HTR-8/SVneo (cell line): Measurements from ENCODE around the gene TRIM32.
"Not testable (repeated sequence)": the region's sequence is repeated elsewhere in the genome, so short reads cannot be mapped to it uniquely, and the experiment has no call there.

Experiments
- DNase-seq: peaks from one replicate; pipeline ENCODE4 v3.0.0; 2011; ENCODE audit warnings: low spot score, mixed read lengths; ENCODE audit not compliant: insufficient read length
- FAIRE-seq: peaks from 2 replicates; lab custom pipeline; 2011; peaks lifted over from hg19 to GRCh38; lab: Jason Lieb, UNC

TRIM32 gene

DNA sequence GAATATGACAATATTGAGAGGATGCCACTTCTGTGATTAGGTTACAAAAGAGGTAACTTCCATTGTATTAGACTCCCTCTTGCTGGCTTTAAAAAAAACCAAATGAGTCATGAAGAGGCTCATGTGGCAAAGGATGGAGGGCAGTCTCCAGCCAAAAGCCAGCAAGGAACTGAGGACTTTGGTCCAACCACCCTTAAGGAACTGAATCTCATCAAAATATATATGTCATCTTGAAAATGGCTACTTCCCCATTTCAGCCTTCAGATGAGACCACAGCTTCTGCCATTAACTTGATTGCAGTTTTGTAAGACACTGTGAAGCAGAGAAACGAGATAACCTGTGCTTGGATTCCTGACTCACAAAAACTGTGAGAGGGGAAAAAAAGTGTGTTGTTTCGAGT is 15.5 kb upstream of the TRIM32 start:
- FAIRE-seq, result no peak
- no peak for DNase-seq

DNA sequence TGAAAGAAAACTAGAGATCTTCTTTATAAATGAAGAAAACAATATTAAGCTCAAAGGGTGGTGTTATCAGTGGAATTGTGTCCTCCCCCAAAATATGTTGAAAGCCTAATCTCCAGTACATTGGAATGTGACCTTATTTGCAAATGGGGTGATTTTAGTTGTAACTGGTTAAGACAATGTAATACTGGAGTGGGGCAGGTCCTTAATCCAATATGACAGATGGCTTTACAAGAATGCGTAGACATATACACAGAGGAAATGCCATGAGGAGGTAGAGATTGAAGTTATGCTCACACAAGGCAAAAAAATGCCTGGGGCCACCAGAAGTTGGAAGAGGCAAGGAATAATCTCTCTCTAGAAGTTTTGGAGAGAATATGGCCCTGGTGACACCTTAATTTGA is 13.7 kb upstream of the TRIM32 start:
- DNase-seq (no peak), FAIRE-seq (no peak)

DNA sequence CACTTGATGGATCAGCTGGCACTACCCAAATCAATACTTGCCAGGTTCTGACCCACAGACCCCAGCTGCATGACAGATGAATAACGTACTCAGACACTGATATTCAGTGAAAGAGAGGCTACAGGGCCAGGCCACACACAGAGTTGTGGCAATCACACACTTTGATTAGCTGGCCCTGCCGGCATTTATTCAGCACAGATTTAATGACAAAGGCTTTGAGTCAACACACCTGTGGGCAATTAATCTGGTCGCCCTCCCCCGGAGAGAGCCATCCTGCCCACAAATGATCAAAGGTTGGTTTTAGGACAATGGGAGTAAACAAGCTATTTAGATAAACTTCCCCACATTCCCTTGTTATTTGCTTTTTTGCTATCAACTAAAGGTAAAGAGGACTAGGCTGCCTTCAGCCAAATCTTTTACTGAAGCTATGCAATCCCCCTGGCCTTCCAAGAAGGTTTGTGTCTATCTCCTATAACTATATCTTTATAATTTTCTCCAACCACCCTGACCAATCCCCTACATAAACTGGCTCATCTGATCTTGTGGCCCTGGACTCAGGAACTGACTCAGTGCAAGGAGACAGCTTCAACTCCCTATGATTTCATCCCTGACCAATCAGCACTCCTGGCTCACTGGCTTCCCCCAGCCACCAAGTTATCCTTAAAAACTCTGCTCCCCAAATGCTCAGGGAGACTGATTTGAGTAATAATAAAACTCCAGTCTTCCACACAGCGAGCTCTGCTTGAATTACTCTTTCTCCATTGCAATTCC is 12.7 kb upstream of the TRIM32 start:
- no peak for FAIRE-seq
- no peak for DNase-seq

DNA sequence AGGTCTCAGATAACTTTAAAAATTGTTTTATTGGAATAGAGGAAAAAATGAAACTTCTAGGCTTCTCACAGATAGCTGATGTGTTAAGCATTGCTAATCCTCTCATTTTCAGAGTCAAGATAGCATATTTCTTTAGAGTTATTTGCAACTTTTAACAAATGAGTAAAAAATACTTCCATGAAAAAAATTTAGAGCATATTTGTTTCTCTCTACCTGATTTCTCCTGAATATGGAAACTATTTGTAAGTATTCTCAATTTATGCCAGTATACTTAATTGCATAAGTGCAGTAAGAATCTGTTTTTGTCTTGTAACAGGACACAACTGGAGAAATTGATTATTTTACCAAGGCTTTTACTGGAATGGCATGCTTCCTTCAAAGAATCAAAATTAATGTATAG is 3.6 kb upstream of the TRIM32 start:
- FAIRE-seq, result no peak

DNA sequence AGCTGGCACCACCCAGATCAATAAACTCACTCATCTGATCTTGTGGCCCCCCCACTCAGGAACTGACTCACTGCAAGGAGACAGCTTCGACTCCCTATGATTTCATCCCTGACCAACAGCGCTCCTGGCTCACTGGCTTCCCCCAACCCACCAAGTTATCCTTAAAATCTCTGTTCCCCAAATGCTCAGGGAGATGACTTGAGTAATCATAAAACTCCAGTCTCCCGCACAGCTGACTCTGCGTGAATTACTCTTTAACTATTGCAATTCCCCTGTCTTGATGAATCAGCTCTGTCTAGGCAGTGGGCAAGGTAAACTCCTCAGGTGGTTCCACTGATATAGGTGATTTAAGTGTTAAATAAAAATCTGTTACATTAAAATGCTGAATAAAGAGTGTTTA is 1.9 kb upstream of the TRIM32 start:
- FAIRE-seq (no peak), DNase-seq (no peak)

More for the DNA sequence above, 3.6 kb upstream of the TRIM32 start:
- no peak for DNase-seq

DNA sequence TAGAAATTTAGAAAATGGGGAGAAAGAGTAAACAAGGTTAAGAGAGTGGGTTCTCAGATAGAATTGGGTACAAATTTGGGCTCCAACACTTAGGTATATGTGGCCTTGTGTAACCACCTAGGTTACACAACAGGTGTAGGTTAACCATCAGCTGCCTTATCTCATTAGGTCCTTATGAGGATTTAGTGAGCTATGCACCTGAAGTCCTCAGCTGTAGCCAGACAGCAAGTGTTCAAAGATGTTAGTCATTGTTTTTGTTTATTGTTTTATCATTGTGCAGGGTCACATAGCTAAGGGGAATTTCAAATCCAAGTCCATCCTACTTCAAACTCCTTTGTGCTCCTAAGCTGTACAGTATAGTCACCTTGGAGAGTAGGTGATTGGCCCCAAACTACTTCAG is 970 bp upstream of the TRIM32 start:
- FAIRE-seq, result no peak
- no peak for DNase-seq

DNA sequence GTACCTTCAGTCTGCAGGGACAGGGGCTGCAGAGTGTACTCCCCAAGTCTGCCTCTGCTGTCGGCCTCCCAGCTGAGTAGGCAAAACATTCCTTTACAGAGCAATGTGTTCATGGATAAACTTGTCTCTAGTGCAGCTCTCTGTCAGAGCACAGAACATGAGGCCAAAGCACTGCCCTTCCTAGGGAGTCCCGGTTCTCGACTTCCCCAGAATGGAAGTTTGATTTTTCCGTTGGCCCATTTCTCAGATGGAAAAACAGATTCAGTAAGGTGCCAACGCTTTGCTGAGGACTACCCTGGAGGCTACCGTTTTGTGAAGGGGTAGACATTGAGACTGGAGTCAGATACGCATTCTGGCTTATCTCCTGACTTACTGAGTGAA is 422 bp upstream of the TRIM32 start:
- FAIRE-seq, result no peak
- no peak for DNase-seq

DNA sequence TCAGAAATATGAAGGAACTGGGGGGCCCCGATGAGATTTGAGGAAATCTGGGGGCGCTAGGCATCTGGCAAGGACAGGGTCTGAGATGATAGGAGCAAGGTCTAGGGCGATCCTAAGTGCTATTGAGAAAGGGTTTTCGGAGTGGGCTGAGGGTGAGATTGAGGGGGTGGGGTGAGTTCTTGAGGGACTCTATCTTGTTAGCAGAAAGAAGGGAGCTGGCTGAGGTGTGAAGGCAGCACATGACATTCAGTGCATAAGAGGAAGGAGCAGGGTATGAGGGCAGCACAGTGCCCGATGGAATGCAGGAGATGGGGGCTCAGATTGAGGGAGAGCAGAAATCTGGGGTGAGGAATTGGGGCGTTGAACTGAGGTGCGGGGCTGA is 640 bp downstream of the TRIM32 start:
- FAIRE-seq (no peak), DNase-seq (no peak)

DNA sequence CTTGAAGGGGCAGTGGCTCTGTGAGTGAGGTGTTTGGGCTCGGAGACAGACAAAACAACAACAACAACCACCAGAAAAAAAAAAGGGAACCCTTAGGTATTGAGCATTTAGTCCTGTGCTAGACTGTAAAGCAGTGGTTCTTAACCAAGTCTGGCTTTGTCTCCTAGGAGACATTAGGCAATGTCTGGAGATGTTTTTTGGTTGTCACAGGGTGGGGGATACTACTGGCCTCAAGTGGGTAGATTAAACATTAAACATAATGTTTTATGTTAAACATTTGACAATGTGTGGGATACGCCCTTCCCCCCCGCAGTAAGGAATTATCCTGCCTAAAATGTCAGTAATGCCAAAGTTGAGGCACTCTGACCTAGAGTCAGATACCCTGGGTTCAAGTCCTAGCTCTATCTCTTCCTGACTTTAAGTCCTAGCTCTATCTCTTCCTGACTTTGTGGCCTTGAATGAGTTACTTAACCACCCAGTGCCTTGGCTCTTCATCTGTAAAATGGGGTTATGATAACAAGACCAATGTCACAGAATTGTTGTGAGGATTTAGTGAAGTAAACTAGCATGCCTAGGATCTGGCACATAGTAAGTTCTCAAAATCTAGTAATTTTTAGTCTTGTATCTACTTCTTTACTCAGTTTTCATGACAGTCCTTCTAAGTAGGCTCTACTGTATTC is 1.8 kb downstream of the TRIM32 start:
- DNase-seq (no peak), FAIRE-seq (no peak)

DNA sequence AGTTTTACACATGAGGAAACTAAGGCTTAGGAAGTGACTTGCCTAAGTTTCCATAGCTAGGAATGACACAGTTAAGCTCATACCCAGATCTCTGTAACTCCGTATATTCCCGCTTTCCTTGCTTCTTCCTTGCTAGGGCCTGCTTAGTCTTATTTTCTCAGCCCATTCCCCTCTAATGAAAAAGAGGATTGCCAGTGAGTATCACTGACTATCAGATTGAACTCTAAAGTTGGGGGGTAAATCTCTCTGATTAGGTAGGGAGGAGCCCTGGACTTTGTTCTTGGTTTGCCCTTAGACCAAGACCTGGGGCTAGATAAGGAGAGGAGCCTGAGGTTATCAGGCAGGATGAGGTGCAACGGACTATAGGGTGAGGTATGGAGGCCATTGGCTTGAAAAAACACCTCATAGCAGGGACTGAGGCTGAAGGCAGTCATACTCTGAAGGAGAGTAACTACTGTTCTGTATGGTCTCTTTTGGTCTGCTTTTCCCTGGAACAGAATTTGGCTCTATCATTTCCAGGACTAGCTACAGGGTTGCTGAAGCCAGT is 2.5 kb downstream of the TRIM32 start:
- DNase-seq, result no peak
- no peak for FAIRE-seq

DNA sequence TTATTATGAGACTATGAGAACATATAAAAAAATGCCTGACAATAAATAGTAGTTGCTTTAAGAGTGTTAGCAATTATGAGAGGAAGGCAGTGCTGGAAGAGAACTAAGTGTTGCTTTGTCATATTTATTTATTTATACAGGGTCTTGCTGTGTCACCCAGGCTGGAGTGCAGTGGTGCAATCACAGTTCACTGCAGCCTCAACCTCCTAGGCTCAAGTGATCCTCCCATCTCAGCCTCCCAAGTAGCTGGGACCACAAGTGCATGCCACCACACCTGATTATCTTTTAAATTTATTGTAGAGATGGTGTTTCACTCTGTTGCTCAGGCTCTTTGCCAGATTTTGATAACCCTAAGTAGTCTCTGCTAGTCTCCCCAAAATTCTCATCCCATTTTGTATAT is 3.7 kb downstream of the TRIM32 start:
- DNase-seq, FAIRE-seq: not testable (repeated sequence)

DNA sequence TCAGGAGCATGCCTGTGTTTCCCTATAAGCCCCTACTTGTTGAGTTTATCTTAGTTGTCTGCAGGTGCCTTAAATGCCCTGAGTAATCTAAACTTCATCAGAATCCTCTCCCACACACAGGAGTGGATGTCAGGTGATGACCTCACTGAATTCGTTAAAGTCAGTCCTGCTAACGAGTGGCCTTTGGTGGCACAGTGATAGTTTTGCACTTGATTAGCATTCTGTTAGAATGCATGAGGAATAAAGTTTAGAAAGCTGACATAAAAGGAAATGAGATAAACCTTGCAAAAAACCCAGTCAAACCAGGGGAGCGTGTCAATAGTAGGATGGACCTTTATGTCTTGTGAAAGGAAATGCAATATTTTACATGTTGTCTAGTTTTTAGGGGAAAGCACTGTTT is 4.5 kb downstream of the TRIM32 start:
- no peak for DNase-seq
- no peak for FAIRE-seq

DNA sequence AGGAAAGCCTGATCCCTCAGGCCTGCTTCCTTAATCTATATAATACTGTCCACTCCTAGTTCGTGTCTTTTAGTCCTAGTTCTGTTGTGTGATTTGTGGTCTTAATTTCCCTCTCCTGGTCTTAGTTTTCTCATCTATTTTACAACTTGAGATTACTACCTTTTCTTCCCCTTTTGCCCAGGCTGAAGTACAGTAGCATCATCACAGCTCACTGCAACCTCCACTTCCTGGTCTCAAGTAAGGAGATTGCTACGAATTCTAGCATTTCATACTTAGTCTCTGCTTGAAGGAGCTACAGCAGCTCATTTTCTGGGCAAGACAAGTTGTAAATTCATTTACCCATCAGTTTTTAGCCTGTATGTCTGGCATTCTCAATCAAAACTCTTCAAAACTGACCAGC is 5.5 kb downstream of the TRIM32 start:
- no peak for DNase-seq

DNA sequence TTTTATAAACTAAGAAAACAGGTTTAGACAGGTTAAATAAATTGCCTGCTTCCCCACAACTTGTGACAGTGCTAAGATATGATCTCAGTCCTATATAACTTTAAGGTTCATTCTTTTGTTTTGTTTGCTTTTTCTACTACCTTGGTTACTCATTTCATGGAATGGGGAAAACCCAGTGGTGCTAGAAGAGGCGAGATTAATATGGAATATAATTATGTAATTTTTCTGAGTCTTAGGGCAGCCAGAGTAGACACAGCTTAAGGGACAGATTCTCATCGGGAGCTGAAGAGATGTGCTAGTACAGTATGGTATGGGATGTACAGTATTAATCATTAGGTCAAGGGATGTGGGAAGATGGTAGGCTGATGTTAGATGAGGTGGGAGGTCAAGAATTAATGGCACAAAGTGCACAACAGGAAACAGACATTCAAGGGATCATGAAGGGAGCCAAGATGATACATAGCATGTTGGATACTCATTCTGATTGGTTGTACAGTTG is 6.2 kb downstream of the TRIM32 start:
- FAIRE-seq (no peak), DNase-seq (no peak)

More for the DNA sequence above, 5.5 kb downstream of the TRIM32 start:
- no peak for FAIRE-seq

DNA sequence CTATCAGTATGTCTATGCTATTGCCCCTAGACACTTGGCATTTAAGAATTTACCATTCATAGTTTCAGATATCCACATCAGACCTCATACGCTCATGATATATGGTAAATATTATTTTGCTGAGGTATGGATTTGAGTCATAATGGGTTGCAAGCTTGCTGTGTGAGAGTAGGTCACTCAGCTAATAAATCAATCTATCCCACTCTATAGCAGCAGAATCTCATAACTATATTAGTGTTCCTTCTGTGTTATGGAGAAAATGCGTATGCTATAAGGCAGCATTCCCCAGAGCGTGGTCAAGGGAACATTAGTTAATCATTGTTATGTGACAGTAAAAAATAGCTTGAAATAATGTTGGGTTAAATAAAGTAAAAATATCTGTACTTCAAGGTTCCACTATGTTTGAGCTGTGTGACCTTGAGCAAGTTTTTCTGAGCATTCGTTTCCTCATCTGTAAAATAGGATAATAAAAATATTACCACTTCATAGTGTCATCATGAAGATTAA is 7.7 kb downstream of the TRIM32 start:
- no peak for FAIRE-seq
- DNase-seq, result no peak

DNA sequence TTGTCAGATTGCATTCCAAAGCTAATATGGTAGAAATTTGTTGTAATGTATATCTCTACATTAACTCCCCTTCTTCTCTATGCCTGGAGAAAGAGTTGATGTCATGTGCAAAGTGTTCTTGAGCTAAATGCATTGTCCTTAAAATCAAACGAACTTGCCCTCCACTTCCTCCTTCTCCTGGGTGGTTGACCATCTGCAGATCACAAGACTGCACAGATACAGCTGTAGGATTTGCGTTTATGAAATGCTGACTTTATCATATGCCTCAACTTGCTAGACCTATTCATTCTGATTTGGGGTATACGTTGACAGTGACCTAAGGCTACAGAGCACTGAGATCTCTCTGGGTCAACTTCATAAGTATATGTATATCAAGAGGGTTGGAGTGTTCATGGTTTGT is 8.3 kb downstream of the TRIM32 start:
- no peak for FAIRE-seq
- no peak for DNase-seq

DNA sequence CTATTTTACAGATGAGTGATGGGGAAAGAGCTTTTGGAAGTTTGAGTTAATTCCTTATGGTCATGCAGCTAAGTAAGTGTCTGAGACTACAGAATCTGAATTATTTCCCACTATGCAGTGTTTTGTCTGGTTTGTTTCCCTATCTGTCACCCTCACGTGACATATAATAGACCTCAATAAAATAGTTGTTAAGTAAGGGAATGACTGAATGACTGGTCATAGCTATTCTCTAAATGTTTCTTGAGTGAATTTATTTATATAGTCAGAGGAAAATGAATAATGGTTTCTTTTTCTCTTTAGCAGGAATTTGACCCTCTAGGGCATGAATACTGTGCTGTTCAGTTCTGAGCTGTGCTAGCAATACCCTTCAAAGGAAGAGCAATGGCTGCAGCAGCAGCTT is 10.3 kb downstream of the TRIM32 start:
- FAIRE-seq (no peak), DNase-seq (no peak)

DNA sequence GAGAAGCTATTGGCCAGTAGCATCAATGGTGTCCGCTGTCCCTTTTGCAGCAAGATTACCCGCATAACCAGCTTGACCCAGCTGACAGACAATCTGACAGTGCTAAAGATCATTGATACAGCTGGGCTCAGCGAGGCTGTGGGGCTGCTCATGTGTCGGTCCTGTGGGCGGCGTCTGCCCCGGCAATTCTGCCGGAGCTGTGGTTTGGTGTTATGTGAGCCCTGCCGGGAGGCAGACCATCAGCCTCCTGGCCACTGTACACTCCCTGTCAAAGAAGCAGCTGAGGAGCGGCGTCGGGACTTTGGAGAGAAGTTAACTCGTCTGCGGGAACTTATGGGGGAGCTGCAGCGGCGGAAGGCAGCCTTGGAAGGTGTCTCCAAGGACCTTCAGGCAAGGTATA is 10.8 kb downstream of the TRIM32 start:
- no peak for FAIRE-seq

DNA sequence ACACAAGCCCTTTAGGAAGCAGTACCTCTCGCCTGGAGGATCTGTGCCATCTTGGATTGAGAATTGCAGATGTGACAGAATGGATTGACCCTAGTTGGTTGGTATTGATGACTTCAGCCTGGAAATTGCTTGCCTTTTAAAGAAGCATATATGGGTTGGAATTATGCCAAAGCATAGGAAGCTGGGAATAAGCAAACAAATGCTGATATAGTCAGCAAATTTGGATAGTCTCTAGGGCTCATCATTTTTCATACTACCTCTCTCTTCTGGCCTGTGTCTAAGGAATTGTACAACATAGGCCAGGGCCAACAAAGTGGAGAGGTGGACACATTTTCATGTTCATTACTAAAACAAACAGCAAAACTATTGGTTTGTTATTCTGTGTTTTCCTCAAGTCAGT is 13.2 kb downstream of the TRIM32 start:
- DNase-seq (no peak), FAIRE-seq (no peak)

More for the DNA sequence above, 10.8 kb downstream of the TRIM32 start:
- DNase-seq, result no peak

DNA sequence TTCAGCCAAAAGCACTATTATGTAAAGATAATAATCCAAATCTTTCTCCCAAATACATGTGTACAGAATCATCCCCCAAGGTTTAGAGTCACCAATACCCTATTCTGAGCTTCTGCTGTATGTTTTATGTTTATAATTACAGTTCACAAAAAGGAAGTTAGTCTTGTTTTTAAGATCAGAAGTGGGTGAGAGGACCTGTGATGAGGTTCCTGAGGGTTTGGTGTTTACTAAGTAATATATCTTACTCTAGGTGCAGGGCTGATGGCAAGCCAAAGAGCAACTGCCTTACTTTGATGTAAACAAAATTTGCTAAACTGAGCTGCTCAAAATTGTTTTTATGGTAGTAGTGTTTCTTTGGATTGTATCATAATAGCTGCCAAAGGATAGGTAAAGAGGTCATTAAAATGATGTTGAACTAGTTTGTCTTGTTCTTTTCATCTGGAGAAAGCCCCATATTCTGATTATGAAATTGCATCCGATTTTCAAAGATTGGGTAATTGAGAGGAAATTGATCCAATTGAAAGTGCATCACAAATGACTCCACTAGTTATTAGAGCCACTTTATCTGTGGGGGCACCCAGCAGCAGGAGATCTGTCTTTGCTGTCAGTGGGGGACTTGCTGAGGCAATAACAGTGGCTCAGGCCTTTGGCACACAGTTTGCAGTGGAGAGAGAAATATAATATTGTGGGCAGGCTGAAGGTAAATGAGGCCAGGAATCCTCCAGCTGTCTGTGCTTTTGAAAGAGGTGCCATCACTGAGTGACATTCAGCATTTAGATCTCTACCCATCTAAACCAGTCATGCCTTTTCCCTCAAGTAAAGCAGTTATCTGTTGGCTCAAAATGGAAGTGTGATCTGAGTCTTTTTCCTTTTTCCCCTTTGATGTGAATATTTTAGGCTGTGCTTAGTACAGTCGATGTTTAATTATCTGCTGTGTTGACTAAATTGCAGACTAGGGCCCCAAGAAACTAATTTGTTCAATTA is 14.1 kb downstream of the TRIM32 start:
- DNase-seq (no peak), FAIRE-seq (no peak)
